H9 (cell line): Measurements from ENCODE around the gene STX1A. TPM values are rescaled to one million over a fixed set of nuclear protein-coding genes. Genes with fewer than 3 reads are reported as not detected.

ENCODE experiments used
- DNase-seq: peaks from one replicate; pipeline ENCODE4 v3.0.0-alpha.2; 2017
- H2AFZ ChIP-seq: one replicate; pipeline ENCODE4 v1.6.1; 2013; ENCODE audit warnings: mild to moderate bottlenecking, low read length, control low read depth, moderate library complexity
- H2AK5ac ChIP-seq: 2 replicates; pipeline ENCODE4 v1.6.1; 2013; ENCODE audit warnings: low read length, control low read depth, mixed read lengths; ENCODE audit not compliant: insufficient read length
- H2BK120ac ChIP-seq: one replicate; pipeline ENCODE4 v1.6.1; 2013; ENCODE audit warnings: low read depth, mild to moderate bottlenecking, low read length, control low read depth, inconsistent platforms; ENCODE audit not compliant: poor library complexity, severe bottlenecking
- H2BK12ac ChIP-seq: 2 replicates; pipeline ENCODE4 v1.6.1; 2013; ENCODE audit warnings: low read length, control low read depth, mixed read lengths, low read depth; ENCODE audit not compliant: insufficient read length
- H2BK15ac ChIP-seq: 2 replicates; pipeline ENCODE4 v1.6.1; 2013; ENCODE audit warnings: low read depth, low read length, control low read depth
- H2BK20ac ChIP-seq: one replicate; pipeline ENCODE4 v1.6.1; 2013; ENCODE audit warnings: low read depth, mild to moderate bottlenecking, low read length, control low read depth, inconsistent platforms; ENCODE audit not compliant: poor library complexity, severe bottlenecking
- H2BK5ac ChIP-seq: 2 replicates; pipeline ENCODE4 v1.6.1; 2013; ENCODE audit warnings: low read length, control low read depth, mixed read lengths; ENCODE audit not compliant: insufficient read length
- H3K14ac ChIP-seq: 2 replicates; pipeline ENCODE4 v1.6.1; 2013; ENCODE audit warnings: low read length, control low read depth; ENCODE audit not compliant: insufficient read depth
- H3K18ac ChIP-seq: 2 replicates; pipeline ENCODE4 v1.6.1; 2013; ENCODE audit warnings: low read depth, mild to moderate bottlenecking, mixed read lengths, low read length, control low read depth; ENCODE audit not compliant: insufficient read length
- H3K23ac ChIP-seq: 2 replicates; pipeline ENCODE4 v1.6.1; 2013; ENCODE audit warnings: low read length, control low read depth, mixed read lengths, low read depth; ENCODE audit not compliant: insufficient read length
- H3K23me2 ChIP-seq: 2 replicates; pipeline ENCODE4 v1.6.1; 2013; ENCODE audit warnings: low read depth, mild to moderate bottlenecking, mixed read lengths, low read length, control low read depth; ENCODE audit not compliant: insufficient read length, poor library complexity, severe bottlenecking
- H3K27ac ChIP-seq: 2 replicates; pipeline ENCODE4 v1.5.1; 2013; ENCODE audit warnings: low read length, control low read depth, mixed read lengths, low read depth; ENCODE audit not compliant: insufficient read length
- H3K27me3 ChIP-seq: 2 replicates; pipeline ENCODE4 v1.6.1; 2013; ENCODE audit warnings: low read length, control low read depth, inconsistent platforms; ENCODE audit not compliant: insufficient read depth
- H3K4ac ChIP-seq: 2 replicates; pipeline ENCODE4 v1.6.1; 2013; ENCODE audit warnings: low read depth, mild to moderate bottlenecking, control low read depth, inconsistent platforms, low read length, moderate library complexity
- H3K4me1 ChIP-seq: 2 replicates; pipeline ENCODE4 v1.6.1; 2013; ENCODE audit warnings: low read length, control low read depth, inconsistent platforms; ENCODE audit not compliant: insufficient read depth
- H3K4me2 ChIP-seq: 2 replicates; pipeline ENCODE4 v1.6.1; 2013; ENCODE audit warnings: low read length, control low read depth, mixed read lengths; ENCODE audit not compliant: insufficient read length, insufficient read depth
- H3K56ac ChIP-seq: 2 replicates; pipeline ENCODE4 v1.6.1; 2013; ENCODE audit warnings: low read depth, mild to moderate bottlenecking, mixed read lengths, low read length, control low read depth; ENCODE audit not compliant: insufficient read length
- H3K79me1 ChIP-seq: 2 replicates; pipeline ENCODE4 v1.6.1; 2013; ENCODE audit warnings: low read depth, mild to moderate bottlenecking, moderate library complexity, low read length, control low read depth, inconsistent platforms; ENCODE audit not compliant: insufficient read depth, poor library complexity, severe bottlenecking
- H3K79me2 ChIP-seq: 2 replicates; pipeline ENCODE4 v1.6.1; 2013; ENCODE audit warnings: low read length, control low read depth, inconsistent platforms; ENCODE audit not compliant: insufficient read depth
- H3K9ac ChIP-seq: 2 replicates; pipeline ENCODE4 v1.6.1; 2013; ENCODE audit warnings: low read length, control low read depth, mixed read lengths; ENCODE audit not compliant: insufficient read length; ENCODE audit errors: extremely low read depth
- H3K9me3 ChIP-seq: one replicate; pipeline ENCODE4 v1.6.1; 2013; ENCODE audit warnings: low read depth, low read length, inconsistent platforms; ENCODE audit not compliant: control insufficient read depth
- H3T11ph ChIP-seq: one replicate; pipeline ENCODE4 v1.6.1; 2013; ENCODE audit warnings: mild to moderate bottlenecking, low read length, control low read depth, inconsistent platforms
- H4K20me1 ChIP-seq: one replicate; pipeline ENCODE4 v1.6.1; 2013; ENCODE audit not compliant: control insufficient read depth, insufficient read length, insufficient read depth
- H4K5ac ChIP-seq: 2 replicates; pipeline ENCODE4 v1.6.1; 2013; ENCODE audit warnings: low read depth, mild to moderate bottlenecking, mixed read lengths, low read length, control low read depth; ENCODE audit not compliant: insufficient read length
- H4K8ac ChIP-seq: replicated peaks from 2 replicates; pipeline ENCODE4 v1.6.1; 2013; ENCODE audit warnings: low read length, control low read depth, mixed read lengths, low read depth; ENCODE audit not compliant: insufficient read length
- H4K91ac ChIP-seq: 2 replicates; pipeline ENCODE4 v1.6.1; 2013; ENCODE audit warnings: low read depth, mild to moderate bottlenecking, moderate library complexity, mixed read lengths, low read length, control low read depth; ENCODE audit not compliant: insufficient read length
- H3K27ac Mint-ChIP-seq, 3 experiments: 2 replicates in 2 of 3; 3 replicates in 1 of 3; pipeline ENCODE4 v1.8.0; 2020 to 2021; ENCODE audit warnings: mixed read lengths in 3 of 3, mild to moderate bottlenecking in 1 of 3, moderate library complexity in 1 of 3
- H3K27me3 Mint-ChIP-seq: 2 replicates; pipeline ENCODE4 v1.8.0; 2021; ENCODE audit warnings: low read depth, mild to moderate bottlenecking, moderate library complexity, mixed read lengths
- H3K36me3 Mint-ChIP-seq, 3 experiments: 2 replicates in 2 of 3; 3 replicates in 1 of 3; pipeline ENCODE4 v1.8.0; 2020 to 2021; ENCODE audit warnings: low read depth in 3 of 3, mixed read lengths in 3 of 3; ENCODE audit not compliant: insufficient read depth in 1 of 3
- H3K4me1 Mint-ChIP-seq, 2 experiments: 2 replicates each; pipeline ENCODE4 v1.8.0; 2020; ENCODE audit warnings: mixed read lengths in 2 of 2
- H3K4me3 Mint-ChIP-seq, 2 experiments: 2 replicates in 1 of 2; 3 replicates in 1 of 2; pipeline ENCODE4 v1.8.0; 2020 to 2021; ENCODE audit warnings: mild to moderate bottlenecking in 2 of 2, mixed read lengths in 2 of 2, moderate library complexity in 1 of 2
- H3K9me3 Mint-ChIP-seq, 2 experiments: 2 replicates in 1 of 2; 3 replicates in 1 of 2; pipeline ENCODE4 v1.8.0; 2020; ENCODE audit warnings: mild to moderate bottlenecking in 2 of 2, mixed read lengths in 2 of 2, moderate library complexity in 1 of 2
- CTCF ChIP-seq: fragments of 200-600 bp; sonication (generic); conservative IDR thresholded peaks from 3 replicates; pipeline ENCODE4 v1.8.0; 2021; ENCODE audit warnings: antibody characterized with exemption, mild to moderate bottlenecking
- WGBS: extraction: QIAGEN DNeasy Blood & Tissue Kit; methylation state at CpG from one replicate; pipeline ENCODE4 v1.1.7; 2013; ENCODE audit warnings: missing lambda C conversion rate, low lambda C conversion rate, mixed read lengths; ENCODE audit not compliant: insufficient read length; ENCODE audit errors: extremely low coverage; 5-methylcytosine and 5-hydroxymethylcytosine counted together
- total RNA-seq: library from RNA; stranded (reverse); gene quantifications from 2 replicates; pipeline ENCODE4 v1.2.1, GENCODE V29; 2021

Gene STX1A
- total RNA-seq, 1 experiment from 2014 or later = 10.1 TPM

- peak; percentile 94 for DNase-seq
- no peaks in the 10 kb centered on the region for H3K27me3 ChIP-seq
- no peak within 1 kb of the TSS for H3K23ac ChIP-seq
- no peak within 1 kb of the TSS for H4K5ac ChIP-seq
- Mint-ChIP-seq H3K9me3 (peaks cover 0 to 6% of the 10 kb centered on the region in 2 experiments; a peak in 2 of 5 replicates), H3K27me3 (peaks cover 34% of the 10 kb centered on the region), H3K4me1 (peaks cover 10 to 44% of the 10 kb centered on the region in 2 experiments), H3K36me3 (peaks cover 0 to 7% (median 4%) of the 10 kb centered on the region in 3 experiments; a peak in 3 of 7 replicates), H3K4me3 (peak within 1 kb of the TSS; percentile 62 to 87), H3K27ac (peak within 1 kb of the TSS in 1 of 3 experiments; percentile 72; a peak in 1 of 7 replicates)
- no peak within 1 kb of the TSS for H2BK120ac ChIP-seq
- no peak within 1 kb of the TSS for H3K4ac ChIP-seq
- TF ChIP-seq CTCF = peak; percentile 80
- H3K56ac ChIP-seq = no peak within 1 kb of the TSS
- peak within 1 kb of the TSS; percentile 6 for H3K9ac ChIP-seq
- no peak within 1 kb of the TSS for H2BK20ac ChIP-seq
- H2BK12ac ChIP-seq = no peak within 1 kb of the TSS
- no peak within 1 kb of the TSS for H3K14ac ChIP-seq
- no peak within 1 kb of the TSS for H3T11ph ChIP-seq
- H2BK15ac ChIP-seq = no peak within 1 kb of the TSS
- no peak within 1 kb of the TSS for H3K18ac ChIP-seq
- H2AK5ac ChIP-seq = no peak within 1 kb of the TSS
- no peak within 1 kb of the TSS for H3K27ac ChIP-seq
- no peaks in the 10 kb centered on the region for H4K20me1 ChIP-seq
- no peak within 1 kb of the TSS for H4K91ac ChIP-seq
- no peak within 1 kb of the TSS for H4K8ac ChIP-seq
- peak within 1 kb of the TSS; percentile 69 for H3K4me2 ChIP-seq
- H3K23me2 ChIP-seq = peaks cover 10% of the 10 kb centered on the region
- no peaks in the 10 kb centered on the region for H3K9me3 ChIP-seq
- H3K4me1 ChIP-seq = no peaks in the 10 kb centered on the region
- no peak within 1 kb of the TSS for H2AFZ ChIP-seq
- H3K79me2 ChIP-seq = no peaks in the 10 kb centered on the region
- WGBS = no CpG with 5 or more reads among the region's 79 CpGs
- H2BK5ac ChIP-seq = no peak within 1 kb of the TSS
- no peaks in the 10 kb centered on the region for H3K79me1 ChIP-seq
Measured at GRCh38 chr7:73667344-73668102, 51.9 kb downstream of the STX1A start, which contains the start of gene VPS37D. TSS of gene VPS37D (plus strand) at chr7:73667831. CDS start at chr7:73667959, 128 bp downstream.
